C4-2B (cell line): ENCODE measurements around the gene NECTIN1.

ENCODE experiments used
- CTCF ChIP-seq: fragments of 450-650 bp; conservative IDR thresholded peaks from 2 replicates; pipeline ENCODE4 v1.5.1; 2017; ENCODE audit warnings: mild to moderate bottlenecking
- ZFX ChIP-seq: fragments of 450-650 bp; IDR thresholded peaks from 2 replicates; pipeline ENCODE4 v1.6.1; 2017

- TF ChIP-seq CTCF (no peak), ZFX (no peak)
Observed at GRCh38 chr11:119663279-119663678, 65.7 kb downstream of the NECTIN1 start.
